ENCODE data around the gene ASAP3. TPM values are rescaled to one million over a fixed set of nuclear protein-coding genes. Genes with fewer than 3 reads are reported as not detected.

ASAP3 gene
- total RNA-seq, 1 donor = 107 TPM

DNA sequence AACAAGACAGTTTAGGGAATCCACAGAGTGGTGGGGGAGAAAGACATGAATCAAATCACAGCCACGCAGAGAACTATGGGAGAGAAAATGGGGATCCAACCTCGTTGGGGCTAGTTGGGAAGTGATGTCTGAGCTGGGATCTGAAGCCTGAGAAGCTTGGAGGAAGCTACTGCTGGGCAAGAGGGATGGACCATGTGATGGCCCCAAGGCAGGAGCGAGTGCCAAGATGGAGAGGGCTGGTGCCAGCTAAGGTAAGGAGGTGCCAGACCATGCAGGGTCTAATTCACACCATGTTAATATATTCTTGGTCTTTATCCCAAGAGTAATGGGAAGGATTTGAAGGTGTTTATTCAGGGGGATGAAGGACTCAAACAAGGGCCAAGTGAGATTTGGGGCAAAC lies 41.2 kb downstream of the ASAP3 start:
- H3K9me3 ChIP-seq (ENCODE audit: low read depth, low read length) = no peaks in the 10 kb centered on the region
- no peak overlapping the region for H3K4me2 ChIP-seq (ENCODE audit: insufficient read depth, low read length)
- no peaks in the 10 kb centered on the region for H3K79me2 ChIP-seq (ENCODE audit: insufficient read depth, low read length)
- H3K36me3 ChIP-seq (ENCODE audit: insufficient read depth, low read length) = peaks cover 12% of the 10 kb centered on the region
- H3K27me3 ChIP-seq (ENCODE audit: insufficient read depth, low read length) = no peaks in the 10 kb centered on the region
- no peak overlapping the region for H3K4me3 ChIP-seq (ENCODE audit: insufficient read depth, low read length)
- TF ChIP-seq, protein P1, sequence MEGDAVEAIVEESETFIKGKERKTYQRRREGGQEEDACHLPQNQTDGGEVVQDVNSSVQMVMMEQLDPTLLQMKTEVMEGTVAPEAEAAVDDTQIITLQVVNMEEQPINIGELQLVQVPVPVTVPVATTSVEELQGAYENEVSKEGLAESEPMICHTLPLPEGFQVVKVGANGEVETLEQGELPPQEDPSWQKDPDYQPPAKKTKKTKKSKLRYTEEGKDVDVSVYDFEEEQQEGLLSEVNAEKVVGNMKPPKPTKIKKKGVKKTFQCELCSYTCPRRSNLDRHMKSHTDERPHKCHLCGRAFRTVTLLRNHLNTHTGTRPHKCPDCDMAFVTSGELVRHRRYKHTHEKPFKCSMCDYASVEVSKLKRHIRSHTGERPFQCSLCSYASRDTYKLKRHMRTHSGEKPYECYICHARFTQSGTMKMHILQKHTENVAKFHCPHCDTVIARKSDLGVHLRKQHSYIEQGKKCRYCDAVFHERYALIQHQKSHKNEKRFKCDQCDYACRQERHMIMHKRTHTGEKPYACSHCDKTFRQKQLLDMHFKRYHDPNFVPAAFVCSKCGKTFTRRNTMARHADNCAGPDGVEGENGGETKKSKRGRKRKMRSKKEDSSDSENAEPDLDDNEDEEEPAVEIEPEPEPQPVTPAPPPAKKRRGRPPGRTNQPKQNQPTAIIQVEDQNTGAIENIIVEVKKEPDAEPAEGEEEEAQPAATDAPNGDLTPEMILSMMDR (IDR thresholded peaks at IDR 0.05; ENCODE audit: extremely low read depth, low read depth, low read length) = no peak
- peaks cover 14% of the 10 kb centered on the region for H3K4me1 ChIP-seq (ENCODE audit: insufficient read depth, low read length)
- no peak overlapping the region for H3K27ac ChIP-seq (ENCODE audit: low read depth, low read length)
- no peak overlapping the region for H2AFZ ChIP-seq (ENCODE audit: low read length)
- no peak for DNase-seq (ENCODE audit: insufficient read length, low spot score, missing footprints)
- no peaks in the 10 kb centered on the region for H4K20me1 ChIP-seq (ENCODE audit: insufficient read depth, low read length)

DNA sequence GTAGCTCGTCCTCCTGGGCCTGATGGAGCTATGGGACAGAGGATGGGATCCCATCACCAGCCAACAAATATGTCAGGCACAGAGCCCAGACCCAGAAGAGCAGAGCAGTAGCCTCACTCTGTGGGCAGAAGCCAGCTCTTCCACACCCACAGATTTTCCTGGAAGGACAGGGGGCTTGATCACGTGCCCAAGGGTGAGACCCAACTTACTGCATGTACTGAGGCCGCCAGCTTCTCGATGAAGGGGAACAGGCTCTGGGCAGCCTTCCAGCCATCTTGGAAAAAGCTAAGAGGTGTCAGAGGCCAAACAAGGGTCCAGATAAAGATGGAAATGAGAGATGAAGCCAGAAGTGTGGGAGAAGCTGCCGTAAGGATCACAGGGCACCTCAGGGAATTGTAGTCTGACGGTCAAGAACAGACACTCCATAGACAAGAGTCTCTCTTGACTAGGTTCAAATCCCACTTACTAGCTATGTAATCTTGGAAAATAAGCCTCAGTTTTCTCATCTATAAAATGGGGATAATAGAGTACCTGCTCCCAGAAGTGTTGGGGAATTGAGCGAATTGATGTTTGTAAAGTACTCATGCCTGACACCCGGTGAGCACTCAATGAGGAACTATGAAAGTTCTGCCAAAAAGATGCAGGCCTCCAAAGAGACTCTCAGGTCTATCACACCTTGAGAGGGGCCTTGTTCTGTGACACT lies 42.4 kb downstream of the ASAP3 start:
- Histone ChIP-seq H3K4me1 (ENCODE audit: insufficient read depth, low read length) (peaks cover 8% of the 10 kb centered on the region), H3K9me3 (ENCODE audit: low read depth, low read length) (no peaks in the 10 kb centered on the region), H3K79me2 (ENCODE audit: insufficient read depth, low read length) (no peaks in the 10 kb centered on the region), H2AFZ (ENCODE audit: low read length) (no peak overlapping the region), H3K27me3 (ENCODE audit: insufficient read depth, low read length) (no peaks in the 10 kb centered on the region), H3K4me3 (ENCODE audit: insufficient read depth, low read length) (no peak overlapping the region), H3K36me3 (ENCODE audit: insufficient read depth, low read length) (peaks cover 12% of the 10 kb centered on the region), H3K27ac (ENCODE audit: low read depth, low read length) (no peak overlapping the region), H4K20me1 (ENCODE audit: insufficient read depth, low read length) (no peaks in the 10 kb centered on the region), H3K4me2 (ENCODE audit: insufficient read depth, low read length) (no peak overlapping the region)
- TF ChIP-seq, protein P1 (IDR thresholded peaks at IDR 0.05; ENCODE audit: extremely low read depth, low read depth, low read length) = no peak
- no peak for DNase-seq (ENCODE audit: insufficient read length, low spot score, missing footprints)

DNA sequence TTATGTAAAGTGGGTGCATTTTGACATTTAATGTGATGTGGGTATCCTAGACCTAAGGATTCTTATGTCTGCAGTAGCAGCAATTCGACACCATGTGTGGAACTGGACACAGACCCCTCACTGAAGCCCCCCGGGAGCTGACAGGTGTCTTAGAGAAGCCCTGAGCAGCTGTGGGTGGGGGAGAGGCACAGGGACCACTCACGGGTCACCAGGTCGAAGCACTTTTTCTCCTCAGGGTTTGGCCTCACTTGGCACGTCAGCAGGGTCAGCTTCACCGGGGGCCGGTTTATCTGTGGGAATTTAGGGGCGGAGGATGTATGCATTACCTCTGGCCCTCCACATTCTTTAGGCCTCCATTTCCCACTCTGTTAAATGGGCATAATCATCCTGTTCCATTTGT lies 45.4 kb downstream of the ASAP3 start:
- DNase-seq (ENCODE audit: insufficient read length, low spot score, missing footprints) = no peak
- TF ChIP-seq, protein P1 (IDR thresholded peaks at IDR 0.05; ENCODE audit: extremely low read depth, low read depth, low read length) = no peak
- Histone ChIP-seq H3K27me3 (ENCODE audit: insufficient read depth, low read length) (no peaks in the 10 kb centered on the region), H3K36me3 (ENCODE audit: insufficient read depth, low read length) (peaks cover 19% of the 10 kb centered on the region), H3K9me3 (ENCODE audit: low read depth, low read length) (no peaks in the 10 kb centered on the region), H3K4me1 (ENCODE audit: insufficient read depth, low read length) (no peaks in the 10 kb centered on the region), H3K4me3 (ENCODE audit: insufficient read depth, low read length) (no peak overlapping the region), H4K20me1 (ENCODE audit: insufficient read depth, low read length) (no peaks in the 10 kb centered on the region), H2AFZ (ENCODE audit: low read length) (no peak overlapping the region), H3K27ac (ENCODE audit: low read depth, low read length) (no peak overlapping the region), H3K4me2 (ENCODE audit: insufficient read depth, low read length) (no peak overlapping the region), H3K79me2 (ENCODE audit: insufficient read depth, low read length) (no peaks in the 10 kb centered on the region)

DNA sequence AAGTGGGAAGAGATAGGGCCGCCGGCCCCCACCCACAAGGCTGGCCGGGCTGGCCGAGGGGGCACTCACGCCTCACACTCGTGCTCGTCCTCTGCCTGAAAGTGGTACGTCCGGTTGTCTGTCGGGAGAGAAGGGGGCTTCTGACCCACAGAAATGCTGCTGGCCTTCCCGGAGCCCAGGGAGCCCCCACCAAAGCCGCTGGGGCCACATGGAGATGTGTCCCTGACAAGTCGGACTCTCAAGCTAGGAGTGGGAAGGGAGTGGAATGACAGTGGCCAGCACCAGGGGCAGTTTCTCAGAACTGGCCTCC lies 46.7 kb downstream of the ASAP3 start:
- no peak for DNase-seq (ENCODE audit: insufficient read length, low spot score, missing footprints)
- H3K9me3 ChIP-seq (ENCODE audit: low read depth, low read length) = no peaks in the 10 kb centered on the region
- TF ChIP-seq, protein P1 (IDR thresholded peaks at IDR 0.05; ENCODE audit: extremely low read depth, low read depth, low read length) = no peak
- H3K79me2 ChIP-seq (ENCODE audit: insufficient read depth, low read length) = no peaks in the 10 kb centered on the region
- peaks cover 29% of the 10 kb centered on the region for H3K36me3 ChIP-seq (ENCODE audit: insufficient read depth, low read length)
- H4K20me1 ChIP-seq (ENCODE audit: insufficient read depth, low read length) = no peaks in the 10 kb centered on the region
- no peaks in the 10 kb centered on the region for H3K27me3 ChIP-seq (ENCODE audit: insufficient read depth, low read length)
- H3K4me1 ChIP-seq (ENCODE audit: insufficient read depth, low read length) = no peaks in the 10 kb centered on the region
- no peak overlapping the region for H3K4me2 ChIP-seq (ENCODE audit: insufficient read depth, low read length)
- H3K4me3 ChIP-seq (ENCODE audit: insufficient read depth, low read length) = no peak overlapping the region
- H2AFZ ChIP-seq (ENCODE audit: low read length) = no peak overlapping the region
- H3K27ac ChIP-seq (ENCODE audit: low read depth, low read length) = no peak overlapping the region
